GM19351 (cell line): Measurements from ENCODE around the gene GABBR2.

ENCODE experiments used
- ATAC-seq: cut with Tn5 transposase; IDR thresholded peaks from one replicate; pipeline ENCODE4 v1.9.1; 2021; ENCODE audit warnings: mild to moderate bottlenecking, moderate library complexity; ENCODE audit not compliant: unreplicated experiment

Gene GABBR2

GRCh38 chr9:98708933-98709911 is at the start of gene GABBR2:
GABBR2 (minus strand) TSS chr9:98708935; CDS start chr9:98708737, 198 bp downstream.
- no peak for ATAC-seq

GRCh38 chr9:98755006-98755618 is 46.4 kb upstream of the GABBR2 start:
- ATAC-seq: no peak

GRCh38 chr9:98751210-98751609 is 42.5 kb upstream of the GABBR2 start:
- ATAC-seq: no peak

- no peak for ATAC-seq
Observed at GRCh38 chr9:98750364-98751060, 41.8 kb upstream of the GABBR2 start.

GRCh38 chr9:98747476-98747875 is 38.7 kb upstream of the GABBR2 start:
- ATAC-seq: no peak

- ATAC-seq: no peak
Observed at GRCh38 chr9:98745470-98745869, 36.7 kb upstream of the GABBR2 start.

- no peak for ATAC-seq
Observed at GRCh38 chr9:98743818-98744611, 35.3 kb upstream of the GABBR2 start.

GRCh38 chr9:98743329-98743728 is 34.6 kb upstream of the GABBR2 start:
- no peak for ATAC-seq

GRCh38 chr9:98742325-98743280 is 33.9 kb upstream of the GABBR2 start:
- ATAC-seq: no peak

- ATAC-seq: no peak
Observed at GRCh38 chr9:98740226-98740881, 31.6 kb upstream of the GABBR2 start.

GRCh38 chr9:98738741-98739140 is 30.0 kb upstream of the GABBR2 start:
- ATAC-seq: no peak

GRCh38 chr9:98736226-98736625 is 27.5 kb upstream of the GABBR2 start:
- no peak for ATAC-seq

GRCh38 chr9:98732801-98733200 is 24.1 kb upstream of the GABBR2 start:
- no peak for ATAC-seq

GRCh38 chr9:98732091-98732490 is 23.4 kb upstream of the GABBR2 start:
- ATAC-seq: no peak

GRCh38 chr9:98730871-98731270 is 22.1 kb upstream of the GABBR2 start:
- ATAC-seq: no peak

- ATAC-seq: no peak
Observed at GRCh38 chr9:98728500-98728899, 19.8 kb upstream of the GABBR2 start.

- no peak for ATAC-seq
Observed at GRCh38 chr9:98727428-98727827, 18.7 kb upstream of the GABBR2 start.

GRCh38 chr9:98726735-98727134 is 18.0 kb upstream of the GABBR2 start:
- no peak for ATAC-seq
